CD14-positive monocyte (primary cell): ENCODE measurements around the gene SATB2. TPM values are rescaled to one million over a fixed set of nuclear protein-coding genes. Genes with fewer than 3 reads are reported as not detected.
A peak's percentile ranks its signal among the peaks of the same experiment; 100 is the strongest.

Experiments
- DNase-seq, 3 donors: peaks; one replicate each; pipeline ENCODE4 v3.0.0-alpha.2; 2011 to 2022
- H2AFZ ChIP-seq: 2 replicates; pipeline ENCODE4 v1.6.0; 2012; ENCODE audit warnings: mild to moderate bottlenecking, low read depth, low read length, inconsistent platforms; ENCODE audit not compliant: insufficient read depth, poor library complexity, severe bottlenecking
- H3K27ac ChIP-seq, 2 donors: 1 replicate in 1 of 2; 2 replicates in 1 of 2; pipeline ENCODE4 v1.5.1; 2012 to 2013; ENCODE audit warnings: low read length in 2 of 2, control low read depth in 1 of 2, inconsistent platforms in 1 of 2, low read depth in 1 of 2, mild to moderate bottlenecking in 1 of 2
- H3K27me3 ChIP-seq, 2 donors: one replicate each; pipeline versions ENCODE4 v1.6.0 to v1.6.1; 2011 to 2013; ENCODE audit warnings: low read length in 2 of 2; ENCODE audit not compliant: control insufficient read depth in 2 of 2, insufficient read depth in 2 of 2
- H3K36me3 ChIP-seq, 2 donors: replicated peaks in 1 of 2; 1 replicate in 1 of 2; 2 replicates in 1 of 2; pipeline versions ENCODE4 v1.5.1 to v1.6.1; 2012 to 2013; ENCODE audit warnings: low read length in 2 of 2, control low read depth in 1 of 2, inconsistent platforms in 1 of 2, mild to moderate bottlenecking in 1 of 2; ENCODE audit not compliant: insufficient read depth in 2 of 2, control insufficient read depth in 1 of 2
- H3K4me1 ChIP-seq, 2 donors: 1 replicate in 1 of 2; 2 replicates in 1 of 2; pipeline versions ENCODE4 v1.5.1 to v1.6.1; 2012 to 2013; ENCODE audit warnings: low read length in 2 of 2, control low read depth in 1 of 2, inconsistent platforms in 1 of 2, mild to moderate bottlenecking in 1 of 2, moderate library complexity in 1 of 2; ENCODE audit not compliant: insufficient read depth in 2 of 2, control insufficient read depth in 1 of 2
- H3K4me2 ChIP-seq: replicated peaks from 2 replicates; pipeline ENCODE3; 2012; ENCODE audit warnings: low read length, moderate library complexity, mild to moderate bottlenecking; ENCODE audit not compliant: poor library complexity, severe bottlenecking; ENCODE audit errors: extremely low read depth
- H3K4me3 ChIP-seq, 3 experiments: fragments of 200-600 bp in 1 of 3; sonication (generic) in 1 of 3; replicated peaks in 1 of 3; 1 replicate in 2 of 3; 2 replicates in 1 of 3; pipeline ENCODE4 v1.5.1; 2011 to 2013; ENCODE audit warnings: low read length in 3 of 3, mild to moderate bottlenecking in 3 of 3, control low read depth in 2 of 3, low read depth in 2 of 3, inconsistent platforms in 1 of 3, moderate library complexity in 1 of 3
- H3K79me2 ChIP-seq: 2 replicates; pipeline ENCODE4 v1.6.0; 2012; ENCODE audit warnings: mild to moderate bottlenecking, control low read depth, inconsistent platforms, low read length, moderate library complexity; ENCODE audit not compliant: insufficient read depth
- H3K9ac ChIP-seq: 2 replicates; pipeline ENCODE4 v1.6.0; 2017; ENCODE audit warnings: low read length, mild to moderate bottlenecking; ENCODE audit not compliant: insufficient read depth, poor library complexity, severe bottlenecking
- H3K9me3 ChIP-seq, 2 donors: replicated peaks in 1 of 2; 1 replicate in 1 of 2; 2 replicates in 1 of 2; pipeline versions ENCODE4 v1.5.1 to v1.6.1; 2012 to 2013; ENCODE audit warnings: low read length in 2 of 2, control low read depth in 1 of 2; ENCODE audit not compliant: control insufficient read depth in 1 of 2, insufficient read depth in 1 of 2
- H4K20me1 ChIP-seq: 2 replicates; pipeline ENCODE4 v1.6.0; 2012; ENCODE audit warnings: mild to moderate bottlenecking, low read length, control low read depth, moderate library complexity; ENCODE audit not compliant: insufficient read depth
- H3K27ac Mint-ChIP-seq, 7 donors: one replicate each; pipeline ENCODE4 v1.8.0; 2020; ENCODE audit warnings: mild to moderate bottlenecking in 7 of 7, mixed read lengths in 7 of 7, moderate library complexity in 6 of 7, inconsistent platforms in 2 of 7
- H3K27me3 Mint-ChIP-seq, 3 donors: one replicate each; pipeline ENCODE4 v1.8.0; 2021 to 2022; ENCODE audit warnings: low read depth in 3 of 3, mild to moderate bottlenecking in 3 of 3, mixed read lengths in 3 of 3, moderate library complexity in 3 of 3, inconsistent platforms in 1 of 3
- H3K36me3 Mint-ChIP-seq, 2 donors: one replicate each; pipeline ENCODE4 v1.8.0; 2020; ENCODE audit warnings: mixed read lengths in 2 of 2, inconsistent platforms in 1 of 2, mild to moderate bottlenecking in 1 of 2
- H3K4me1 Mint-ChIP-seq: one replicate; pipeline ENCODE4 v1.8.0; 2020; ENCODE audit warnings: mild to moderate bottlenecking, mixed read lengths
- H3K4me3 Mint-ChIP-seq, 2 donors: one replicate each; pipeline ENCODE4 v1.8.0; 2020; ENCODE audit warnings: mild to moderate bottlenecking in 2 of 2, mixed read lengths in 2 of 2, moderate library complexity in 1 of 2
- H3K9me3 Mint-ChIP-seq, 7 donors: one replicate each; pipeline ENCODE4 v1.8.0; 2020 to 2022; ENCODE audit warnings: mixed read lengths in 7 of 7, mild to moderate bottlenecking in 6 of 7, moderate library complexity in 6 of 7, inconsistent platforms in 2 of 7
- WGBS: methylation state at CpG from one replicate; pipeline ENCODE4 v1.1.5; 2013; ENCODE audit warnings: missing lambda C conversion rate; ENCODE audit not compliant: insufficient coverage; 5-methylcytosine and 5-hydroxymethylcytosine counted together
- intact Hi-C, 2 donors: fragments of 100-400 bp; cut with micrococcal nuclease; formaldehyde crosslinking; loops; one replicate each; pipeline versions ENCODE4 v1.15.0 to v1.15.1; 2023
- polyA plus RNA-seq, 3 donors: library from polyadenylated mRNA; depleted of rRNA in 1 of 3; unstranded in 2 of 3; stranded (reverse) in 1 of 3; fragments of 300-500 nt in 2 of 3; fragments of >200 nt in 1 of 3; fragmentation: Illumina TruSeq in 2 of 3; gene quantifications; 1 replicate in 2 of 3; 2 replicates in 1 of 3; pipeline ENCODE4 v1.2.3, GENCODE V29; 2012 to 2021
- TF ChIP-seq, protein P1 (sequence below): fragments of 200-600 bp; IDR thresholded peaks from one replicate; pipeline ENCODE4 v1.8.0; 2022; ENCODE audit warnings: antibody characterized with exemption, mild to moderate bottlenecking

SATB2 gene
- polyA plus RNA-seq, 3 donors = 0.13 to 0.69 (median 0.14) TPM

DNA sequence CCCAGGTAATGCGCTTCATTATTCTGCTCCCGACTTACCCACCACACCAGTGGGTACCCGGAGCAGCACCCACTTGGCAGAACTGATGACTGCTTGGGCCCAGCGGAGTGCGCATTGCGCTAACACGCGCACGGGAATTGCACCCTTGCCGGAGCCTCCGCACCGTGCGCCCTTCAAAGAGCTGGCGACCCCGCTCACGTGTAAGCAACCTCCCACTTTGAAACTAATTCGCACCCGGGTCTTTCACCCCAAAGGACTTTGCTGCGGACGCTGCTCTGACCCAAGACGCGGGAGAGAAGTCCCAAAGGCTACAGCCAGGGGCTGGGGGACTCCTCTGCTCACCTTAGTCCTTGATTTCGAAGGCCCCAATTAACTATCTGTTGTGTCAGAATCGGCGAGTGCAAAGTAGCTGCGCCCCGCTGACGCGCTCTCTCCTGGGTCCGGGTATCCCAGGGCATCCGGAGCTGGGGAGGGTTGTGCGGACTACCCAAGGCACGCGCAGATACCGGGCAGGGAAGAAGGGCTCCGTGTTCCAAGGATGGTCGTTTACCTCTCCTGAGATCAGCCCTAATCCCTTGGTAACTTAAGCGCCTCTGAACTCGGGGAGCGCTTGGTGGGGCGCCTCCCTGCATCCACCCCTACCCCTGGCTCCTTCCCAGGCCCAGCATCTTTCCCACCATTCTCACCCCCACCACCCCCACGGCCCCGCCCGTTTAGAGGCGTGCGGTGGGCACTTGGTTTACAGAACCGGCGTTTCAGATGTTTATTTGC lies 13.1 kb upstream of the SATB2 start:
- TF ChIP-seq, protein P1, sequence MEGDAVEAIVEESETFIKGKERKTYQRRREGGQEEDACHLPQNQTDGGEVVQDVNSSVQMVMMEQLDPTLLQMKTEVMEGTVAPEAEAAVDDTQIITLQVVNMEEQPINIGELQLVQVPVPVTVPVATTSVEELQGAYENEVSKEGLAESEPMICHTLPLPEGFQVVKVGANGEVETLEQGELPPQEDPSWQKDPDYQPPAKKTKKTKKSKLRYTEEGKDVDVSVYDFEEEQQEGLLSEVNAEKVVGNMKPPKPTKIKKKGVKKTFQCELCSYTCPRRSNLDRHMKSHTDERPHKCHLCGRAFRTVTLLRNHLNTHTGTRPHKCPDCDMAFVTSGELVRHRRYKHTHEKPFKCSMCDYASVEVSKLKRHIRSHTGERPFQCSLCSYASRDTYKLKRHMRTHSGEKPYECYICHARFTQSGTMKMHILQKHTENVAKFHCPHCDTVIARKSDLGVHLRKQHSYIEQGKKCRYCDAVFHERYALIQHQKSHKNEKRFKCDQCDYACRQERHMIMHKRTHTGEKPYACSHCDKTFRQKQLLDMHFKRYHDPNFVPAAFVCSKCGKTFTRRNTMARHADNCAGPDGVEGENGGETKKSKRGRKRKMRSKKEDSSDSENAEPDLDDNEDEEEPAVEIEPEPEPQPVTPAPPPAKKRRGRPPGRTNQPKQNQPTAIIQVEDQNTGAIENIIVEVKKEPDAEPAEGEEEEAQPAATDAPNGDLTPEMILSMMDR = no peak
- whole genome bisulfite sequencing = 3% methylated on average over 43 of the region's 48 CpGs
- Histone ChIP-seq H3K9ac (no peak overlapping the region), H3K4me2 (peak overlapping the region; percentile 33), H3K4me1 (peaks cover 16 to 23% of the 10 kb centered on the region in 2 donors), H3K79me2 (no peaks in the 10 kb centered on the region), H3K9me3 (peaks cover 19 to 47% of the 10 kb centered on the region in 2 donors), H3K36me3 (no peaks in the 10 kb centered on the region), H3K27me3 (peaks cover 84 to 97% of the 10 kb centered on the region in 2 donors), H4K20me1 (no peaks in the 10 kb centered on the region), H2AFZ (no peak overlapping the region), H3K4me3 (no peak overlapping the region), H3K27ac (no peak overlapping the region)
- intact Hi-C loops = no loop called here
- Mint-ChIP-seq H3K9me3 (peaks cover 7 to 50% (median 33%) of the 10 kb centered on the region in 7 donors), H3K27me3 (peaks cover 93 to 98% (median 98%) of the 10 kb centered on the region in 3 donors), H3K27ac (no peak overlapping the region), H3K4me1 (peaks cover 45% of the 10 kb centered on the region), H3K4me3 (peak overlapping the region in 1 of 2 donors; percentile 82), H3K36me3 (peaks cover 5 to 17% of the 10 kb centered on the region in 2 donors)
- no peak for DNase-seq

- H3K27me3 Mint-ChIP-seq = peaks cover 93 to 99% (median 98%) of the 10 kb centered on the region in 3 donors
- peaks cover 5 to 17% of the 10 kb centered on the region in 2 donors for H3K36me3 Mint-ChIP-seq
- peak overlapping the region in 1 of 2 donors; percentile 82 for H3K4me3 Mint-ChIP-seq
- TF ChIP-seq, protein P1 = no peak
- H3K4me3 ChIP-seq = no peak overlapping the region
- WGBS = 0% methylated on average over 7 of the region's 11 CpGs
- H3K9me3 Mint-ChIP-seq = peaks cover 7 to 50% (median 37%) of the 10 kb centered on the region in 7 donors
- peaks cover 20 to 48% of the 10 kb centered on the region in 2 donors for H3K9me3 ChIP-seq
- H3K27ac Mint-ChIP-seq = no peak overlapping the region
- H3K4me1 ChIP-seq = peaks cover 16 to 23% of the 10 kb centered on the region in 2 donors
- intact Hi-C loops = no loop called here
- H4K20me1 ChIP-seq = no peaks in the 10 kb centered on the region
- no peak overlapping the region for H3K4me2 ChIP-seq
- H2AFZ ChIP-seq = no peak overlapping the region
- H3K27ac ChIP-seq = no peak overlapping the region
- peaks cover 45% of the 10 kb centered on the region for H3K4me1 Mint-ChIP-seq
- no peak overlapping the region for H3K9ac ChIP-seq
- DNase-seq = no peak
- H3K27me3 ChIP-seq = peaks cover 87 to 99% of the 10 kb centered on the region in 2 donors
- no peaks in the 10 kb centered on the region for H3K79me2 ChIP-seq
- H3K36me3 ChIP-seq = no peaks in the 10 kb centered on the region
Observed at GRCh38 chr2:199470361-199470671, 12.6 kb upstream of the SATB2 start.
